Endothelial cell of umbilical vein (primary cell): ENCODE data around the gene PCARE.

Source experiments
- CTCF ChIP-seq, 2 donors: IDR thresholded peaks; 1 replicate in 1 of 2; 2 replicates in 1 of 2; pipeline ENCODE4 v1.5.1; 2011; ENCODE audit warnings: low read length in 2 of 2, mild to moderate bottlenecking in 2 of 2, moderate library complexity in 2 of 2, control low read depth in 1 of 2, inconsistent platforms in 1 of 2, low read depth in 1 of 2; ENCODE audit not compliant: insufficient read depth in 1 of 2; ENCODE audit errors: extremely low read depth in 1 of 2
- EZH2 ChIP-seq: IDR thresholded peaks from 2 replicates; pipeline ENCODE4 v1.6.1; 2012; ENCODE audit warnings: borderline replicate concordance, low read depth, mild to moderate bottlenecking, moderate library complexity, low read length, inconsistent platforms; ENCODE audit not compliant: severe bottlenecking
- GATA2 ChIP-seq: IDR thresholded peaks from 2 replicates; pipeline ENCODE4 v1.7.0; 2011; ENCODE audit warnings: low read depth, mild to moderate bottlenecking, moderate library complexity, mixed read lengths, low read length; ENCODE audit not compliant: insufficient read length, insufficient read depth
- MAX ChIP-seq: IDR thresholded peaks from 2 replicates; pipeline ENCODE4 v1.6.1; 2011; ENCODE audit not compliant: insufficient read depth, insufficient read length
- POLR2A ChIP-seq: IDR thresholded peaks from 2 replicates; pipeline ENCODE4 v1.6.1; 2012; ENCODE audit warnings: low read depth, mild to moderate bottlenecking, control low read depth, low read length

GRCh38 chr2:29104688-29105087, 30.4 kb upstream of the PCARE start:
- TF ChIP-seq POLR2A (no peak), CTCF (IDR thresholded peaks at IDR 0.05; ENCODE audit: extremely low read depth in 1 of 2, insufficient read depth in 1 of 2, low read depth in 1 of 2, low read length in 2 of 2) (no peak), MAX (no peak), GATA2 (no peak), EZH2 (no peak)
